ENCODE measurements around the gene FAM83F.

DNA sequence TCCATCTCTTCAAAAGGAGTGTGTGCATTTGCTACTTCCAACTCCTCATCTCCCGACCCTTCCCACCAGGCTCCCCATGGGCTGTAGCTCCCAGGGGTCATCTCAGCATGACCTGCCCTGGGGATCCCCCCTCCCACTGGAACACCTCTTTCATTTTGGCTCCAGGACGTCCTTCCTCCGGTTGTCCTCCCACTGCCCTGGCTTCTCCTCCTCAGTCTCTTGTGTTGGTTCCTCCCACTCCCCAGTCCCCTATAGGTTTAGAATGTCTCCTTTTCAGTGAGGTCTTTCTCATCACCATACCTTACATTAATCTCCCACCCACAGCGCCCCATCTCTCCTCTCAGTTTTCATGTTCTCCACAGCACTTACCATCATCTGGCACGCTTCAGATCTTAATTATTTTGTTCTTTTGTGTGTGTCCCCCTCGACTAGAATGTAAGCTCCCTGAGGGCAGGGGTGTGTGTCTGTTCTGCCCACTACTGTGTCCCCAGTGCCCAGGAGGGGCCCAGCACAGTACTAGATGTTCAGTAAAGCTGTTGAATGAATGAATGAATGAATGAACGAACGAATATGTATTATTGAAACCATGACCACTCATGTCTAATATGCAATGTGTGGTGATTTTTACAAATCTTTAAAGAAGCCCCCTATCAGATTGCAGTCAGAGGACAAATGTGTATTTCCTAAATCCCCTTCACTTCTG lies 36.6 kb upstream of the FAM83F start:
- TF ChIP-seq, protein P1, sequence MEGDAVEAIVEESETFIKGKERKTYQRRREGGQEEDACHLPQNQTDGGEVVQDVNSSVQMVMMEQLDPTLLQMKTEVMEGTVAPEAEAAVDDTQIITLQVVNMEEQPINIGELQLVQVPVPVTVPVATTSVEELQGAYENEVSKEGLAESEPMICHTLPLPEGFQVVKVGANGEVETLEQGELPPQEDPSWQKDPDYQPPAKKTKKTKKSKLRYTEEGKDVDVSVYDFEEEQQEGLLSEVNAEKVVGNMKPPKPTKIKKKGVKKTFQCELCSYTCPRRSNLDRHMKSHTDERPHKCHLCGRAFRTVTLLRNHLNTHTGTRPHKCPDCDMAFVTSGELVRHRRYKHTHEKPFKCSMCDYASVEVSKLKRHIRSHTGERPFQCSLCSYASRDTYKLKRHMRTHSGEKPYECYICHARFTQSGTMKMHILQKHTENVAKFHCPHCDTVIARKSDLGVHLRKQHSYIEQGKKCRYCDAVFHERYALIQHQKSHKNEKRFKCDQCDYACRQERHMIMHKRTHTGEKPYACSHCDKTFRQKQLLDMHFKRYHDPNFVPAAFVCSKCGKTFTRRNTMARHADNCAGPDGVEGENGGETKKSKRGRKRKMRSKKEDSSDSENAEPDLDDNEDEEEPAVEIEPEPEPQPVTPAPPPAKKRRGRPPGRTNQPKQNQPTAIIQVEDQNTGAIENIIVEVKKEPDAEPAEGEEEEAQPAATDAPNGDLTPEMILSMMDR (IDR thresholded peaks at IDR 0.05; ENCODE audit: low read depth, low read length) = no peak
- TF ChIP-seq EZH2phosphoT487 (IDR thresholded peaks at IDR 0.05; ENCODE audit: low read depth) = no peak

Data from OCI-LY3 (cell line).